GM19238 (cell line): ENCODE data around the gene PRDX2.

ENCODE experiments used
- DNase-seq: peaks from one replicate; pipeline ENCODE4 v3.0.0; 2011; ENCODE audit warnings: low spot score; ENCODE audit not compliant: insufficient read length

The PRDX2 gene

GRCh38 chr19:12792051-12792852 is 9.3 kb downstream of the PRDX2 start:
- no peak for DNase-seq

GRCh38 chr19:12791345-12792050 is 10.1 kb downstream of the PRDX2 start, which contains the start of gene JUNB:
Gene JUNB, plus strand, starts transcription at chr19:12791486. Its CDS starts 286 bp downstream, at chr19:12791772.
- DNase-seq = peak; percentile 86

- no peak for DNase-seq
Measured at GRCh38 chr19:12790628-12791344, 10.8 kb downstream of the PRDX2 start.

GRCh38 chr19:12789904-12790619 is 11.5 kb downstream of the PRDX2 start:
- DNase-seq = peak; percentile 96

- no peak for DNase-seq
Measured at GRCh38 chr19:12789098-12789903, 12.3 kb downstream of the PRDX2 start.

GRCh38 chr19:12788682-12789097 is 12.9 kb downstream of the PRDX2 start:
- DNase-seq = peak; percentile 72

GRCh38 chr19:12788042-12788681 is 13.4 kb downstream of the PRDX2 start:
- DNase-seq = no peak

GRCh38 chr19:12787458-12787857 is 14.1 kb downstream of the PRDX2 start:
- DNase-seq = no peak

GRCh38 chr19:12786952-12787351 is 14.6 kb downstream of the PRDX2 start:
- no peak for DNase-seq

GRCh38 chr19:12786141-12786870 is 15.3 kb downstream of the PRDX2 start:
- DNase-seq = no peak

- no peak for DNase-seq
Measured at GRCh38 chr19:12785431-12786031, 16.1 kb downstream of the PRDX2 start.

- no peak for DNase-seq
Measured at GRCh38 chr19:12784871-12785430, 16.6 kb downstream of the PRDX2 start.

- DNase-seq = no peak
Measured at GRCh38 chr19:12784394-12784870, 17.2 kb downstream of the PRDX2 start.

GRCh38 chr19:12783849-12784393 is 17.7 kb downstream of the PRDX2 start:
- DNase-seq = no peak

- no peak for DNase-seq
Measured at GRCh38 chr19:12783291-12783848, 18.2 kb downstream of the PRDX2 start.

- DNase-seq = peak; percentile 68
Measured at GRCh38 chr19:12782424-12783290, 18.9 kb downstream of the PRDX2 start.

- no peak for DNase-seq
Measured at GRCh38 chr19:12782174-12782423, 19.5 kb downstream of the PRDX2 start.
